K562 (cell line): ENCODE data around the gene KIAA0825.

Source experiments
- EGR1 ChIP-seq: fragments of 450-650 bp; conservative IDR thresholded peaks from 2 replicates; pipeline ENCODE4 v1.6.1; 2017; ENCODE audit warnings: mild to moderate bottlenecking
- POLR2A ChIP-seq: fragments of 450-650 bp; conservative IDR thresholded peaks from 2 replicates; pipeline ENCODE4 v1.6.1; 2016
- POLR2AphosphoS5 ChIP-seq: IDR thresholded peaks from 2 replicates; pipeline ENCODE4 v1.6.1; 2011; ENCODE audit warnings: mild to moderate bottlenecking, low read depth, low read length, moderate library complexity; ENCODE audit not compliant: control insufficient read depth, insufficient read depth
- SREBF2 ChIP-seq: sonication (generic); formaldehyde crosslinking; IDR thresholded peaks from 2 replicates; pipeline ENCODE4 v1.4.0; 2020; ENCODE audit warnings: mild to moderate bottlenecking, missing genetic modification reagents
- TRIM24 ChIP-seq, 2 experiments: fragments of 450-650 bp; IDR thresholded peaks; 2 replicates each; pipeline ENCODE4 v1.6.1; 2016
- ZFX ChIP-seq: sonication (generic); formaldehyde crosslinking; IDR thresholded peaks from 2 replicates; pipeline ENCODE4 v1.8.0; 2022; ENCODE audit warnings: mild to moderate bottlenecking, missing genetic modification reagents, moderate library complexity
- TF ChIP-seq, protein P1 (sequence below): sonication (generic); formaldehyde crosslinking; IDR thresholded peaks from 2 replicates; pipeline ENCODE4 v1.8.0; 2022; ENCODE audit warnings: mild to moderate bottlenecking, missing genetic modification reagents

DNA sequence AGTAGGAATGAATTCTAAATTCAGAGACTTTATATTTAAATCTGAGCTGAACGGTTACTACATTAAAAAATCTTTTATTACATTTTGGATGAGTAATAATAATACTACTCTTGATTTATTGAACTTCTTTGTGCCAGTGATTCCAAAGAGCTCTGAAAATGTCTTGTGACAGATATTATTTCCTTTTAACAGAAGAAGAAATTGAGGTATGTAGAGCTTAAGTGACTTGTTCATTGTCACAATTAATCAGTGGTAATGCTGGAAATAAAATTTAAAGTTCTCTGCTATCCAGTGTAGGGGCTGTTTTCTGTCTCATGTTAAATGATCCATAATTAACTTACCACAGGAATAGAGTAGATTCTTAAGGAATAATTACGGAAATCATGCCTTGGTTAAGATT lies 335.3 kb downstream of the KIAA0825 start:
- TF ChIP-seq POLR2AphosphoS5 (no peak), TRIM24 (IDR thresholded peaks at IDR 0.05) (no peak), EGR1 (no peak), ZFX (CRISPR knock-in tag) (no peak), SREBF2 (CRISPR knock-in tag) (no peak), POLR2A (no peak)
- TF ChIP-seq, protein P1, sequence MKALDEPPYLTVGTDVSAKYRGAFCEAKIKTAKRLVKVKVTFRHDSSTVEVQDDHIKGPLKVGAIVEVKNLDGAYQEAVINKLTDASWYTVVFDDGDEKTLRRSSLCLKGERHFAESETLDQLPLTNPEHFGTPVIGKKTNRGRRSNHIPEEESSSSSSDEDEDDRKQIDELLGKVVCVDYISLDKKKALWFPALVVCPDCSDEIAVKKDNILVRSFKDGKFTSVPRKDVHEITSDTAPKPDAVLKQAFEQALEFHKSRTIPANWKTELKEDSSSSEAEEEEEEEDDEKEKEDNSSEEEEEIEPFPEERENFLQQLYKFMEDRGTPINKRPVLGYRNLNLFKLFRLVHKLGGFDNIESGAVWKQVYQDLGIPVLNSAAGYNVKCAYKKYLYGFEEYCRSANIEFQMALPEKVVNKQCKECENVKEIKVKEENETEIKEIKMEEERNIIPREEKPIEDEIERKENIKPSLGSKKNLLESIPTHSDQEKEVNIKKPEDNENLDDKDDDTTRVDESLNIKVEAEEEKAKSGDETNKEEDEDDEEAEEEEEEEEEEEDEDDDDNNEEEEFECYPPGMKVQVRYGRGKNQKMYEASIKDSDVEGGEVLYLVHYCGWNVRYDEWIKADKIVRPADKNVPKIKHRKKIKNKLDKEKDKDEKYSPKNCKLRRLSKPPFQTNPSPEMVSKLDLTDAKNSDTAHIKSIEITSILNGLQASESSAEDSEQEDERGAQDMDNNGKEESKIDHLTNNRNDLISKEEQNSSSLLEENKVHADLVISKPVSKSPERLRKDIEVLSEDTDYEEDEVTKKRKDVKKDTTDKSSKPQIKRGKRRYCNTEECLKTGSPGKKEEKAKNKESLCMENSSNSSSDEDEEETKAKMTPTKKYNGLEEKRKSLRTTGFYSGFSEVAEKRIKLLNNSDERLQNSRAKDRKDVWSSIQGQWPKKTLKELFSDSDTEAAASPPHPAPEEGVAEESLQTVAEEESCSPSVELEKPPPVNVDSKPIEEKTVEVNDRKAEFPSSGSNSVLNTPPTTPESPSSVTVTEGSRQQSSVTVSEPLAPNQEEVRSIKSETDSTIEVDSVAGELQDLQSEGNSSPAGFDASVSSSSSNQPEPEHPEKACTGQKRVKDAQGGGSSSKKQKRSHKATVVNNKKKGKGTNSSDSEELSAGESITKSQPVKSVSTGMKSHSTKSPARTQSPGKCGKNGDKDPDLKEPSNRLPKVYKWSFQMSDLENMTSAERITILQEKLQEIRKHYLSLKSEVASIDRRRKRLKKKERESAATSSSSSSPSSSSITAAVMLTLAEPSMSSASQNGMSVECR (CRISPR knock-in tag) = no peak
